Activated naive CD4-positive, alpha-beta T cell (primary cell): Measurements from ENCODE around the gene FTO.

Source experiments
- DNase-seq, 4 experiments: peaks; one replicate each; lab custom pipeline; 2025; lab: John Stamatoyannopoulos, UW

Gene FTO

GRCh38 chr16:53936052-53936451 is 232.1 kb downstream of the FTO start:
- no peak for DNase-seq

GRCh38 chr16:53936529-53936928 is 232.6 kb downstream of the FTO start:
- DNase-seq: no peak

DNA sequence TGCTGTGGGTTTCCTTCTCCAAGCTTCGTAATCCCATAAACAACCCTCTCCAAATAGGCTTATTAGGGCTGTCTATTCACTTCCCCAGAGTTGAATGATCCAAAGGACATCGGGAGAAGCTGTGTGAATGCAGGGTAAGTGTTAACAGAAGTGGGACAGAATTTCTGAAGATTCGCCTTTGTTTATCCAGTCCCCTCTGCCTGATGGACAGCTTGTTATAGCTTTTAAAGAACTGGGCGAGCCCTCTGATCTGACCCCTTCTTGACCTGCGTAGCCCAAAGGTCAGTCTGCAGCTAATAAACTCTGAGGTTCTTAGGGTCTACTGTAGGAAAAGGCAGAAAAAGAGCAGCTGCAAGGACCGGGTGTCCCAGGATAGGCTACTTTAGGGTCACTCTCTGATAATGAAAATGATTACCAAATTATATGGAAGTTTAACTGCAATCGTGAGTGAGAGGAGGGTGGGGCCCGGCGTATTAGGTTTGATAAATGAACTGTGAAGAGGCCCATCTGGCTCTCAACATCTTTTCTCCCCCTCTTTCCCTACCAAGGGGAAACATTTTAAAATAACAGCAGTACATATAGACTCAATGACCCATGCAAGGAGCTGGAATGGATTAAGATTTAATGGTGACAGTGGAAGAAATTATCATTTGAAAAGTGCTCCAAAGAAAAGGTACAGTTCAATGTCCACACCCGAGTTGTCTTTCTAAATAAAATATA is 233.4 kb downstream of the FTO start:
- DNase-seq: no peak

- DNase-seq: no peak
Measured at GRCh38 chr16:53944025-53944424, 240.1 kb downstream of the FTO start.

- no peak for DNase-seq
Measured at GRCh38 chr16:53945996-53946395, 242.0 kb downstream of the FTO start.

GRCh38 chr16:53946746-53947386 is 242.9 kb downstream of the FTO start:
- no peak for DNase-seq

DNA sequence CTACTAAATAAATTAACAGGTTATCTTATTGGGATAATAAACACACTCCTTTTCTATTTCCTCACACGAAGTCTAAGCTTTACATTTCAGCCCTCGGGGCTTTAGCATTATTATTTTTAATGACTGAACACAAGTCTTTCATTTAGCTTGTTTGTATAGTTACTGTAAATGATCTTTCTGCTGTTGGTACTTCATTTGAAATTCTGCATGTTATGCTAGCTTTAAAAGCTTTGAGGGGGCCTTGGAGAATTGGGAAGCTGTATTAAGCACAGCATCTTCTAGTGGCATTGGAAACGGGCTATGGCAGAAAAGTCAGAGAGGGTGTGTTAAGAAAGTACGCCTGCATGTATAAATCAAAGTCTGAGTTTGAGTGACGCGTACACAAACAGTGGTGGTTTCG is 243.7 kb downstream of the FTO start:
- DNase-seq: no peak

- DNase-seq: no peak
Measured at GRCh38 chr16:53948326-53948725, 244.4 kb downstream of the FTO start.

DNA sequence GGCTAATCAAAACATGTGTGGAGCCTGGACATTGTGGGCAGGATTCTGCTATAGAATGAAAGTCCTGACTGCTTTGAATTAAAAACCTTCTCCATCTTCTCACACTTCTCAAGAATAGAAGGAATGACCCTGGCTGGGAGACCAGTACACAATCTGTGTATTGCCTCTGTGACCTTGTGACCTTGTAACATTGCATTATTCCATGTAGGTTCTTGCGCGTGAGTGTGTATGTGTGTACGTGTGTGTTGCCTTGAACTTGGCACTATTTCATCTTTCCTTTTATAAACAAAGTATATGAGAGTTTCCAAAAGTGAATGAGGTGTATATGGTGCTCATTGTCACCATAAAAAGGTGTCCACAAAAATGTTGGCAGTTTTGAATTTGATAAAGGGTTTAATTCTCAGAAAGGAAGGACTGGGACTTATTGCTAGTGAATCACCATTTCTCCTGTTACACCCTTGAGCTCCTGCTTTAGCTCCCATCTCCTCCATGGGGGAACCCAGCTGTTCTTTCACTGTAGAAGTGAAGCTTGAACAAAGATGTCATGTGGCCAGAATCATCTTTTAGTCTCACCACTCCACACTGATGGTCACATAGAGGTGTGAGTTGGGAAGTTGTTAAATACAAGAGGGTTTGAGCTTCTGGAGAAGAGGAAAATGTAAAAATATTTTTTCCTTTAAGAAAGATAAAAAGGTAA is 244.9 kb downstream of the FTO start:
- no peak for DNase-seq

DNA sequence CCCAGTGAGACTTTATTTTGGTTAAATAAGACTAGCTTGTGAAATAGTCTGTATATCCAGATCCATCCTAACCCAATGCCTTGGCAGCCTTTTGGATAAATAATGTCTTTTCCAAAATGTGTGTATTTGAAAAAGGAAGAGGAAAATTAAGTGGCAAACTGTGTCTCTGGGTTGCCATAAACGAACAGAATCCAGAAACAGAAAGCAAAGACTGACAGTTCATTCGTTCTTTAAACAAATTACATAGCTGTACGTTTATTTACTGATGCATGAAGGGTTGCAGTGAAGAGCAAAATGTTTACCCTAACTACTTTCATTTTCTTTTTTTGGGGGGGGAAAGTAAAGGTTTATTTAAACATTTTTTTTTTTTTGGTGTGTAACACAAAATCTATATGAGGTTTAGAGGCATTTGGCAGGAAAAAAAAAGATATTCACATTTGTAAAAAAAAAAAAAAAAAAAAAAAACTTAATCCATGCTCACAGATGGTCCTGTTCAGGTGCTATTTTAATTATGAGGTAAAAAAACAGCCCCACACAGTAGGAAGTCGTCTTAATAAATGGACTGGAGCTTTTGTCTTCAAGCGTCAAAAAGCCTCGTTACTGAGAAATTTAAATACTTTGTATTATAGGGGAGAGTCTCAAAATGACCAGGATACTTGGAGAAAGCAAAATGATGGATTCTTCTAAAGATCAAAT is 245.9 kb downstream of the FTO start:
- no peak for DNase-seq

- no peak for DNase-seq
Measured at GRCh38 chr16:53950677-53951076, 246.7 kb downstream of the FTO start.

GRCh38 chr16:53952215-53953208 is 248.6 kb downstream of the FTO start:
- no peak for DNase-seq

DNA sequence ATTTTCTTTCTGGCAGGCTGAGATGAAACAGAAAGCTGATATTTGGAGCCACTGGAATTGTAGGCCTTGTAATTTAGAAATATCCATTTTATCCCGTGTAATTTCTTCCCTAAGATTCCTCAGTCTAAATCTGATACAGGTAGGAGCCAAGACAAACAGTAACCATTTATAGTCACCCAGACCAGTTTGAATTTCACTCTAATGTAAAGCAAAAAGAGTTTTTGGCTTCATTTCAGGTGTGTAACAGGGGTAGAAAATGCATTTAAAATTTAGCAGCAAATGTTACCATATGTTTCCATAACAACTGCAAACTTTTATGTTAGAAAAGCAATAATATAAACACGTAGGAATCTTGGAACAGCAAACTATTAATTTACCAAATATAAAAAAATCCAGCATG is 249.4 kb downstream of the FTO start:
- no peak for DNase-seq

- no peak for DNase-seq
Measured at GRCh38 chr16:53955221-53955875, 251.4 kb downstream of the FTO start.

DNA sequence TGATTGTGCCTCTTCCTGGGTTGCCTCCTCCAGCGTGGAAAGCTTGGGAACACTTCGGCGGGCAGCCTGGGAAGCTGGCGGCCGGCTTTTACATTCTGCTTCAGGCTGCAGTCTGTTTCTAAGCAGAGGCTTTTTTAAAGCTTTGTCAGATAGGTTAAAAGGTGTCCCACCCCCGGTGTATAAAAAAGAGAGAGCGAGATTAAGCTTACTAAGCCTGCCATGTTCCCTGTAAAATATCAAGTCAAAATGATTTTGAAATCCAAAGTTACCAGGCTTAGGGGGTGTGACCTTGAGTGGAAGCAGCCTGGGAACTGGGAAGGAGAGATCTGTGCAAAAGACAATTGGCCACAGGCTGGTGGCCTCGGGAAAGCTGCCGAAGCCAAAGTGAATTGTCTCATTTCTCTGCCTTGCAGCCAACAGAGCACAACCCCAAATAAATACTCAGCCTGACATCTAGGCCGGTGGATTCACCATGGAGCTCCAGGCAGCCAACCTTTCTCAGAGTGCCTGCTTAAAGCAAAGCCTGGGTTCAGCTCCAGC is 254.5 kb downstream of the FTO start:
- DNase-seq: no peak

GRCh38 chr16:53960050-53960812 is 256.3 kb downstream of the FTO start:
- DNase-seq: no peak

GRCh38 chr16:53960954-53961616 is 257.1 kb downstream of the FTO start:
- no peak for DNase-seq

DNA sequence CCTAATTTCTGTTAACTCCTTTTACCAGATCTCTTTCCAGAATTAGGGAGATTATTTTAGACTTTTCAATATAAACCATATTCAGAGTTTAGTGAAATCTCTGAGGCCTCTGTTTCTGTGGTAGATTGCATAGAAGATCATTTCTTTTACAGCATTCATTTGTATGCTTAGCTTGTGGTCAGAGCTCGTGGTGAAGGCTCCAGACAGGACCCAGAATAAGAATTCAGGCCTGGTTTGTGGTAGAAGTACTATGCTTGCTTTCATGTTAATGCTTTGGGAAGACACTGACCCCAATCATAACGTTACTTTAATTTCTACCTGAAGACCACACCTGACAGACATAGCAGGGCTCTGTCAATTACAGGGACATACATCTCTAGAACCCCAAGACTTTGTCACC is 258.1 kb downstream of the FTO start:
- no peak for DNase-seq

- no peak for DNase-seq
Measured at GRCh38 chr16:53964145-53964790, 260.3 kb downstream of the FTO start.
